MM.1S (cell line): ENCODE measurements around the gene C14orf93.

Experiments
- EZH2 ChIP-seq: fragments of 300-600 bp; sonication (generic); optimal IDR thresholded peaks from 2 replicates; pipeline ENCODE3; 2017; ENCODE audit warnings: low read depth, mild to moderate bottlenecking, antibody characterized with exemption, low read length, mixed read lengths
- EZH2phosphoT487 ChIP-seq: fragments of 300-600 bp; sonication (generic); IDR thresholded peaks from 2 replicates; pipeline ENCODE4 v1.6.1; 2018; ENCODE audit warnings: antibody characterized with exemption, low read length

- no peak for TF ChIP-seq EZH2
- no peak for TF ChIP-seq EZH2phosphoT487
Observed at GRCh38 chr14:22976620-22977433, 33.1 kb downstream of the C14orf93 start.
